CD4-positive, alpha-beta T cell treated with Interleukin-10 for 1 hour (primary cell): ENCODE results near the gene BMP3.
"Not testable (repeated sequence)": the region's sequence is repeated elsewhere in the genome, so short reads cannot be mapped to it uniquely, and the experiment has no call there.

Source experiments
- DNase-seq: peaks from one replicate; pipeline ENCODE4 v3.0.0-alpha.2; 2020

The BMP3 gene

DNA sequence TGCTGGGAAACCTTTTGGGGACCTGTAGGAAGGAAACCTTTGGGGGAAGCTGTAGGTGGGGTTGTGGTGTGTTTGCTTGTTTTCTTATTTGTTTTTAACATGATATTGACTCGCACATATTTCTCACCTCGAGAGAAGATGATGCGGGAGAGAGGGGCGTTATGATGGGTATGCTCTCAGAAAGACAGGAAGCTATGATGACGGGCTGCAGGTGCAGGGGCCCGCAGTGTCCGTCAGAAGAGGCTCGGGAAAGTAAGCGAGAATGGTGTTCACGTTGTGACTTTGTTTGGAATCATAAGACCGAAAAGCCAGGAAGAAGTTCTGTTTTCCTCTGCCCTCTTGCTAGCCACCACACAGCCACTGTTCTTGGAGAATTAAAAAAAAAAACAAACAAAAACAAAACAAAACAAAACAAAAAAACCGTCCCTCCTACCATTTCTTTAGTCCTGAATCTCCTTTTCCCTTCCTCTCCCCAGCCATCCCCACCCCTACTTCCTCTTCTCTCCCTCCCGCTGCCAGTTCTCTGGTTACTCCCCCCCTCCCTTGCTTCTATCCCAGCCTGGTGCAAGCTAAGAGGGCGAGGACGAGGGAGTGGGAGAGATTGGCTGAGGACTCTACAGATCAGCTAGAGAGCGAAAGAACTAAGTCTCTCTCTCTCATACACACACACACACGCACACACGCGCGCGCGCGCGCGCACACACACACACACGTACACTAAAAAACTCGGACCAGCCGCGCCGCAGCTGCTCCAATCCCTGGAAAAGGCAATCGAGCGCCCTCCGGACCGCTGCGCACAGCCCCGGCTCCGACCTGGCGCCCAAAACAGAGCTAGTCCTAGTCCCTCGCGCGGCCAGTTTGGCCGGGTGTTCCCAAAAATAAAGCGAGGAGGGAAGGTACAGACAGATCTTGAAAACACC is at the start of gene BMP3:
BMP3 (plus strand) TSS at position 648 of the 920 bp plus-strand sequence. CDS start 577 bp downstream, outside the sequence.
- DNase-seq, result no peak

DNA sequence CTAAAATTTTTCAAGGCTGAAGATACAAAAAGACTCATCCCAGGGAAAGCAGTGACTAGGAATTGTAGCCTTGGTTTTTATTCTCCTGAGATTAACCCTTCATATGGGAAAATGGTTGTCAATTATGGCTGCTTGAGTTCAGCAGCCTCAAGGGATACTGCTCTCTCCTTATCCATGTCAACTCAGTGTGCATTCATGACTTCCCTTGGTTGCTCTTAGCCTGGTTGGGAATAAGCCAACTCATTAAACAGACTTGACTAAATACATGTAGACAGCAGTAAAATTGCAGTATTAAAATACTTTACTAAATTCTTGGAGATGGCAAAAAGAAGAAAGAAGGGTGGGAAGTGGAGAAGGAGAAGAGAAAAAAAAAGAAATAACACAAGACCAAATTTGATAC is 44.5 kb upstream of the BMP3 start:
- DNase-seq, result no peak

DNA sequence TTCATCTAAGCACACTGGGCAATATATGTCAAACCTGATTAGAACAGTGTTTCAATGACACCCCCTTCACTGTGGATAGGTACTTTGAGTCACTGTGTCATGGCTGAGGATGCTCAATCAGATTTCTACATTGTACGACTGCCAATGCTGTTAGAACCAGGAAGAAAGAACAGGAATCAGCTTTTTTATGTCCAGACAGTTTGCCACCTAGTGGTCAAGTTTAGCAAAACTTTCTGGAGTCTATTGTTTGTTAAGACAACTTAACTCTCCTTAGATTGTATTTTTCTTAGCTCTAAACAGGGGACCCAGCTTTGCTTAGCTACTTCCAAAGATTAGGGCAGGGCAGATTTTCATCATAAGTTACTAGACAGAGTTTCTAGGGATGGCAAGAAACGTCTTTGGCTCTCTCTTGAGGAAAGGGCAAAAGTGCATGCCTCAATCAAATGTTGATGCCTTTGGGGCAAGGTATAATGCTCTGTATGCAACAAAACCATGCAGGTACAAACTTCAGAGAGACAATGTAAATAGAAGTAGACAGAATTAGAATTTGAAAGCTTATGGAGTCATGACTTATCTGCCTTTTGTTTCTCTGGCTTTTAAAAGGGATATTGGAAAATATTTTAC is 40.5 kb upstream of the BMP3 start:
- peak; percentile 62 for DNase-seq

DNA sequence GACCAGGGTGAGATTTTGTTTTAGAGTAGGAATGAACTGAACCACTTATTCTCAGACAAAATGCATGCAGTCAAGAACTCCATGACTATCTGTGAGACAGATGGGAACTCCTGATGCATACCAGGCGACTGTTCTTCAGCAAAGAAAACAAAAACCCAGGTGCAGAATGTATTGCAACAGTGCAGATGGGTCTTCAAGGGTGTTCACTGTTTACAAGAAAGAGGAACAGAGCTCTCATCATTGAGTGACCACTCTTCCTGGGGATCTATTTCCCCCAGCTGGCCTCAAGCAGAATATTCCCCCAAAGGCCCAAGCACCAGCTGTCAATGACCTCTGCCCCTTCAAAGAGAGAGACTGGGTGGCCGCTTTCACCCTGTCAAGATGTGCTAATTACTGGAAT is 39.7 kb upstream of the BMP3 start:
- no peak for DNase-seq

GRCh38 chr4:80999943-81000342 is 30.6 kb upstream of the BMP3 start:
- no peak for DNase-seq

GRCh38 chr4:81003597-81004111 is 26.9 kb upstream of the BMP3 start:
- peak; percentile 8 for DNase-seq

DNA sequence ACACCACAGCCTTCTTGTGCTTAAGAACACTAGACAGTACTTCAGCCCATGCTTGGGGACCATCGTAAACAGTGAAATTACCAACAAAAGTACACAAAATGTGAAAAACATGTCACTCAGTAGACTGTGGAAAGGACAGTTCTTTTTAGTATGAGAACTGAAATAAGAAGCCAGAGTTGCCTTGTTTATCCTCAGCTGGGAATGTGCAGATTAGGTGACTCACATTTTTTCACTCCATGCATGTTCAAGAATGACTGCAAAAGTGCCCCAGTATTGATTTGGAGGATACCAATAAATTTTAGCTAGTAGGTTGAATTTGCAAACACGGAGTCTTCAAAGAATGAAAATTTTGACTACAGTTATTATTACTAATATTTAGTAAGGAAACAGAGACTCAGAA is 23.1 kb upstream of the BMP3 start:
- DNase-seq, result no peak

DNA sequence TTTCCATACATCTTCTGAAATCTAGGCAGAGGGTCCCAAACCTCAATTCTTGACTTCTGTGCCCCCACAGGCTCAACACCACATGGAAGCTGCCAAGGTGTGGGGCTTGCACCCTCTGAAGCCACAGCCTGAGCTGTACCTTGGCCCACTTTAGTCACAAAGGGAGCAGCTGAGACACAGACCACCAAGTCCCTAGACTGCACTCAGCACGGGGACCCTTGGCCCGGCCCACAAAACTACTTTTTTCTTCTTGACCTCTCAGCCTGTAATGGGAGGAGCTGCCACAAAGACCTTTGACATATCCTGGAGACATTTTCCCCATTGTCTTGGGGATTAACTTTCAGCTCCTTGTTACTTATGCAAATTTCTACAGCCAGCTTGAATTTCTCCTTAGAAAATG is 13.9 kb upstream of the BMP3 start:
- DNase-seq, result not testable (repeated sequence)

DNA sequence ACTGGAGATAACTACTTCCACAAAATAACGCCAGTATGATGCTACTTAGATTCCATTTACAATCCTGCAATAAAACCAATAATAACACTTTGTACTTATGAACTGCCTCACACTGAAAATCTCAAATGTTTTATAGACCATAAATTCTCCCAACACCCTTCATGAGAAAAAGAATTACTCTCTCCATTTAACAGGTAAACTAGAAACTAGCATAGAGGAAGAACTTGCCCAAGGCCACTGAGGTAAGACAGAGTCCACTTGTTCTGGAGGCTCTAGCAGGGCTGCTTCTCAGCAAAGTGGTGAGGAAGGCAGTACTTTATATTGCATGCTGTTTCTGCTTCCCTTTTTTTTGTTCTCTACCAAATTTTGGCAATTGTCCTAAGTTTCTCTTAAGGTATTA is 11.5 kb upstream of the BMP3 start:
- no peak for DNase-seq

- DNase-seq, result no peak
Measured at GRCh38 chr4:81021142-81021944, 9.2 kb upstream of the BMP3 start.

GRCh38 chr4:81021981-81022380 is 8.5 kb upstream of the BMP3 start:
- no peak for DNase-seq

- DNase-seq, result no peak
Measured at GRCh38 chr4:81023484-81023883, 7.0 kb upstream of the BMP3 start.

GRCh38 chr4:81030981-81031791 is 678 bp downstream of the BMP3 start:
- no peak for DNase-seq

- no peak for DNase-seq
Measured at GRCh38 chr4:81031796-81032551, 1.5 kb downstream of the BMP3 start.

DNA sequence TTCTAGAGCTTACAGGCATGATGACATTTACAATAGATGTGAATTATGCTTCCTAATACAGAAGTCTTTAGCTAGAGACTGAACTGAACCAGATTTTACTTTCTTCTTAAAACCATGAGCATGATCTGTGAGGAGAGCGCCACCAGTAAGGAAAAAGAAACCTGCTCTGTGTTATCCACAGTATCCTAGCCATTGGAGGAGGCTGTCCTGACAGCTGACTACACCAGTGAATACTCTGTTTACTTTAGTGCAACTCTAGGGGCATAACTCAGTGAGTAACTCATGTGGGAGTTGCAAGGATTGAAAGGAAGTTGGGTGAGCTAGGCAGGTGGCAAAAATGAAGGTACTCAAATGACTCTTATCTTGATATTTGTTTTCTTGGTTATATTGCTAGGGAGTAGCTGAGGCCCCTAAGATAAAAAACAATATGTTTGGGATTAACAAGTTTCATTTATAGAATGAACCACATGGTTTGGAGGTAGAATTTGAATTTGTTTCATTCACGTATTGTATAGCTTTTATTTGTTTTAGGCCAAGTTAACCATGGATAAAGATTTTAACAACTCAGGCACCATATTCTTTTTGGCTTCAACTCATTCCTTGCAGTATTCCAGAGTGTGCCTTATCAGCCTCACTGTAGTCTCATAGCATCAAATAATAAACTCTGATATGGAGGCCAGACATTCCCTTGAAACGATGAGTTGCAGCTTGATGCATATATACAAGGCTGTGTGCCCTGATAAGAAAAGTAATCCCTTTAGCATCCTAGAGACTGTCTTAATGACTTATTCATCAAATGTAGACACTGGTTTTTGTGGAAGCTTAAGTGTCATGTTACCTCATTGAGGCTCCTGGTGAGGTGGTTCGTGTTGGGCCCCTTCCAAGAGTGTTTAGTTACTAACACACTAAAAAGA is 2.5 kb downstream of the BMP3 start:
- no peak for DNase-seq

- DNase-seq, result no peak
Measured at GRCh38 chr4:81038636-81039350, 8.3 kb downstream of the BMP3 start.

DNA sequence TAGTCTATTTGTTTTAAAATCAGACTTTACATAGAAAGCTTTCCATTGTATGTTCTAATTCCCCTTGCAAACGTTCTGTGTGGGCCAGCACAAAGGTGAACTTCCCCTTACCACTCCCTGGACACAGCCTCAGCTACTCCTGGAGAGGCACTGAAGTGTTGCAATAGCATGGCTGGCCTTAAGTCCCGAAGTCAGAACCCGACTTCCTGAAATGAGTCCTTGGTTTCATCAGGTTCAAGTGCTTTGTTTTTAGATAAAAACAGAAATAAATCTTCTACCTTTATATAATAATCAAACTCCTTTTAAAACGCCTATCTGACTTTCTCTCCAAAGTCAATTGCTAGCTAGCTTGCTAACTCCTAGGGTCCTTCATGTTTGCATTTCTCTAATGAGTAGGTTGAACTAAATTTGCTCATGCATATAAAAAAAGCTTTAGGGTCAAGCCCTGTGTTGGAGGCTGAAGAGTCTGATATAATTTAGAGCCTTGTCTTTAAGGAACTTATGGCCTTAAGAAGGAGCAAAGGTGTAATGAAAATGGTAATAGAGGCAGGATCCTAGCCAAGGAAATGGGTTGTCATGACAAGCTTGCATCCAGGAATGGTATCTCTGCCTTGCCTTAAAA is 9.0 kb downstream of the BMP3 start:
- no peak for DNase-seq

DNA sequence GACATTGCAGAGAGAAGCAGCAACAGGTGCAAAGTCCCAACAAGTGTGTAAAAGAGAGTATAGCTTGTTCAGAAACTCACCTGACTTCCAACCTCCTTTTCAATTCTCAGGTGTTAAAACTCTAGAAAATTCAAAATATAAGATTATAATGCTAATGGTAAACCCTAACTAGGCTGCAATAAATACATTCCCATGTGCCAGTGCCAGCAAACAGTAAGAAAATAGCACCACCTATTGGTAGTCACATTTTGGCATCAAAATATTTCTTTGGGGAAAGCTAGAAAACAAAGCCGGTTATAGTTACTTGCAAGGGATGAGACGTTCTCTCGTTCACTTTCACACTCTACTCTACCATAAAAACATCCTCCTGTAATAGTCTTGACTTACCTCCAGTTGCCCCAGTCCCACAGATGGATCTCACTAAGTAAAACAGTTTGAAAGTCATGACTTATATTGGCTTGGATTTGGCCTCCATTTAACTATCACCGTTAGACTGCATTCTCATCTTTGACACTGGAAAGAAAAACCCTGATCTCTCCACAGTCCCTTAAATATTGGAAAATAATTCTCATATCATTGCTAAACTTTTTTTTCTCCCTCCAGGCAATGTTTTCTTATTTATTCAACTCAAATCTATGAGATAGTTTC is 9.6 kb downstream of the BMP3 start:
- peak; percentile 47 for DNase-seq
